ENCODE results near the gene PIF1.

GRCh38 chr15:64808785-64809453 is 16.5 kb downstream of the PIF1 start:
- TF ChIP-seq ZNF384 (IDR thresholded peaks at IDR 0.05) (no peak), ELF4 (IDR thresholded peaks at IDR 0.05) (no peak), L3MBTL2 (conservative IDR thresholded peaks at IDR 0.05) (no peak), FOXM1 (IDR thresholded peaks at IDR 0.05; ENCODE audit: borderline replicate concordance) (no peak), HDGF (IDR thresholded peaks at IDR 0.05; ENCODE audit: borderline replicate concordance) (no peak), SP1 (IDR thresholded peaks at IDR 0.05) (no peak), BHLHE40 (IDR thresholded peaks at IDR 0.05; ENCODE audit: borderline replicate concordance) (no peak)
